ENCODE results near the gene GNE. TPM values are rescaled to one million over a fixed set of nuclear protein-coding genes. Genes with fewer than 3 reads are reported as not detected.

The GNE gene
- total RNA-seq, 4 donors from 2014 or later: 11.0 to 18.5 (median 13.9) TPM

DNA sequence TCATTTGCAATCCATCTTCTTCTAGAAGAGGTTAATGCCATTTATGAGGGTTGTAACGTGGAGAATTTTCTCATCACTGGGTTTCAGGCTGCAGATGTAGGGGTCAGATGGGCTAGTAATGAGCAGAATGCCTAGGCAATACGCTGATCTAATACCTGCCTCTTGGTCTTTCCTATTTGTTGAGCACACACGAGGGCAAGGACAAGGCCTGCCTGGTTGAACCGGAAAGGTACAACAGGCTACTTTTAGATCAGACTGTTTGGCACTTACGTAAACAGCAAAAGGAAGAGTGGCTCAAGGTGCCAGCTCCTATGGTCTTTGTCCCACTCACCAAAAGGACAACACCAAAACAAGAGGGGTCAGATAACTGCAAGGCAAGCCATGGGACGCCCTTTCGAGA is 24.0 kb upstream of the GNE start:
- ATAC-seq: no peak
- in situ Hi-C loops (cut with MboI; ENCODE audit: low sequenced_read_pairs in 4 of 4) (no loop called here), intact Hi-C loops (cut with DNase I; ENCODE audit: low total_unique reads) (no loop called here)

GRCh38 chr9:36280989-36281388 is 22.7 kb upstream of the GNE start:
- Histone ChIP-seq H3K9me3 (no peaks in the 10 kb centered on the region), H3K27ac (no peak overlapping the region), H3K27me3 (no peaks in the 10 kb centered on the region), H3K4me1 (peaks cover 0 to 4% of the 10 kb centered on the region in 2 donors), H3K4me3 (no peak overlapping the region), H3K36me3 (no peaks in the 10 kb centered on the region)
- TF ChIP-seq CTCF (IDR thresholded peaks at IDR 0.05 in 4 of 5, conservative IDR thresholded peaks at IDR 0.05 in 1 of 5) (no peak), POLR2A (IDR thresholded peaks at IDR 0.05) (no peak)
- DNase-seq (no peak), ATAC-seq (no peak)
- intact Hi-C loops (cut with DNase I; ENCODE audit: low total_unique reads): no loop called here
- in situ Hi-C loops (cut with MboI; ENCODE audit: low sequenced_read_pairs in 4 of 4): no loop called here

More for the DNA sequence above, 24.0 kb upstream of the GNE start:
- Histone ChIP-seq H3K36me3 (no peaks in the 10 kb centered on the region), H3K27ac (no peak overlapping the region), H3K4me3 (no peak overlapping the region), H3K9me3 (no peaks in the 10 kb centered on the region), H3K4me1 (no peaks in the 10 kb centered on the region), H3K27me3 (no peaks in the 10 kb centered on the region)
- no peak for DNase-seq
- TF ChIP-seq POLR2A (IDR thresholded peaks at IDR 0.05): no peak
- TF ChIP-seq CTCF (IDR thresholded peaks at IDR 0.05 in 4 of 5, conservative IDR thresholded peaks at IDR 0.05 in 1 of 5): no peak

GRCh38 chr9:36278243-36278642 is 20.0 kb upstream of the GNE start:
- Histone ChIP-seq H3K9me3 (no peaks in the 10 kb centered on the region), H3K36me3 (no peaks in the 10 kb centered on the region), H3K27me3 (no peaks in the 10 kb centered on the region), H3K4me1 (peaks cover 0 to 4% of the 10 kb centered on the region in 2 donors), H3K4me3 (no peak overlapping the region), H3K27ac (no peak overlapping the region)
- intact Hi-C loops (cut with DNase I; ENCODE audit: low total_unique reads) (no loop called here), in situ Hi-C loops (cut with MboI; ENCODE audit: low sequenced_read_pairs in 4 of 4) (no loop called here)
- no peak for DNase-seq
- no peak for ATAC-seq
- no peak for TF ChIP-seq CTCF (IDR thresholded peaks at IDR 0.05 in 4 of 5, conservative IDR thresholded peaks at IDR 0.05 in 1 of 5)
- no peak for TF ChIP-seq POLR2A (IDR thresholded peaks at IDR 0.05)

DNA sequence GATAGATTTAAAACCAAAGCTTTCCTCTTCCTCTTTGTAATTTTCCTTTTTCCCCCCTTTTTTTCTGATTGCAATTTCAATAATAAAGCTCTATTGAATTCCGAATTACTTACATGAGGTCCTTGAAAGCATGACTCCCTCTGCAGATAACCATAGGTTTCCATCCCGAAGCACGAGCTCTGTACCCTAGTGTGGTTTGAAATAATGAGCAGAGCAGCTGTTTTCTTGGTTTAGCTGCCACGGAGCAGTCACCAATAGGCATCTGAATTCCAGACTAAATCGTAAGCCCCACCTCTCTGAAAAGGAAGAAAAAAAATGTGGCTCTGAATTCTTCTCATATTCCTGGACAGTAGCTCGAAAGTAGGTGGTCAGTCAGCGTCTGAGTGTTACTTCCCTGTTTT is 18.5 kb upstream of the GNE start:
- Histone ChIP-seq H3K9me3 (no peaks in the 10 kb centered on the region), H3K27ac (no peak overlapping the region), H3K27me3 (no peaks in the 10 kb centered on the region), H3K36me3 (no peaks in the 10 kb centered on the region), H3K4me1 (peaks cover 0 to 4% of the 10 kb centered on the region in 2 donors), H3K4me3 (peak overlapping the region in 1 of 4 donors; percentile 1)
- no peak for DNase-seq
- intact Hi-C loops (cut with DNase I; ENCODE audit: low total_unique reads): no loop called here
- TF ChIP-seq CTCF (IDR thresholded peaks at IDR 0.05 in 4 of 5, conservative IDR thresholded peaks at IDR 0.05 in 1 of 5): no peak
- no peak for TF ChIP-seq POLR2A (IDR thresholded peaks at IDR 0.05)
- in situ Hi-C loops (cut with MboI; ENCODE audit: low sequenced_read_pairs in 4 of 4): no loop called here
- no peak for ATAC-seq

DNA sequence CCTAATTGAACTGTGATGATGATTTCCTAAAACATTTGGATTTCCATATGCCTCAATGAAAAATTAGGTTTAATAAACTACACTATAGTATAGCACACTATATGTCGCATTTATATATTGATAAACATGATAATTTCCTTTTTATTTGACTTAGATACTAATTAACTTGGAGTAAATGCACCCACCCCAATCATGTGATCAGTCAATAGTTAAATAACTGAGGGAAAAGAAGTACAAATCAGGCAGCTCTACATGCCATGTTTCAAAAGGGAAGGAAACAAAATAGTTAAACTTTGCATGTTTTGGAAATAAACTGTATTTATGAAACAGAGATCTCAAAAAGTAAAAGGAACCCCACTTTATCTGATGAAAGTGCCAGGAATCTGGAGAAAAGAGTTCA is 18.0 kb upstream of the GNE start:
- DNase-seq: no peak
- Histone ChIP-seq H3K27ac (no peak overlapping the region), H3K36me3 (no peaks in the 10 kb centered on the region), H3K9me3 (no peaks in the 10 kb centered on the region), H3K27me3 (no peaks in the 10 kb centered on the region), H3K4me1 (peaks cover 0 to 4% of the 10 kb centered on the region in 2 donors), H3K4me3 (peak overlapping the region in 1 of 4 donors; percentile 1)
- no peak for TF ChIP-seq POLR2A (IDR thresholded peaks at IDR 0.05)
- no peak for TF ChIP-seq CTCF (IDR thresholded peaks at IDR 0.05 in 4 of 5, conservative IDR thresholded peaks at IDR 0.05 in 1 of 5)
- in situ Hi-C loops (cut with MboI; ENCODE audit: low sequenced_read_pairs in 4 of 4): no loop called here
- intact Hi-C loops (cut with DNase I; ENCODE audit: low total_unique reads): no loop called here
- no peak for ATAC-seq
